Measurements from ENCODE around the gene DNAJC11.
"Not testable (repeated sequence)": the region's sequence is repeated elsewhere in the genome, so short reads cannot be mapped to it uniquely, and the experiment has no call there.

DNAJC11 gene

DNA sequence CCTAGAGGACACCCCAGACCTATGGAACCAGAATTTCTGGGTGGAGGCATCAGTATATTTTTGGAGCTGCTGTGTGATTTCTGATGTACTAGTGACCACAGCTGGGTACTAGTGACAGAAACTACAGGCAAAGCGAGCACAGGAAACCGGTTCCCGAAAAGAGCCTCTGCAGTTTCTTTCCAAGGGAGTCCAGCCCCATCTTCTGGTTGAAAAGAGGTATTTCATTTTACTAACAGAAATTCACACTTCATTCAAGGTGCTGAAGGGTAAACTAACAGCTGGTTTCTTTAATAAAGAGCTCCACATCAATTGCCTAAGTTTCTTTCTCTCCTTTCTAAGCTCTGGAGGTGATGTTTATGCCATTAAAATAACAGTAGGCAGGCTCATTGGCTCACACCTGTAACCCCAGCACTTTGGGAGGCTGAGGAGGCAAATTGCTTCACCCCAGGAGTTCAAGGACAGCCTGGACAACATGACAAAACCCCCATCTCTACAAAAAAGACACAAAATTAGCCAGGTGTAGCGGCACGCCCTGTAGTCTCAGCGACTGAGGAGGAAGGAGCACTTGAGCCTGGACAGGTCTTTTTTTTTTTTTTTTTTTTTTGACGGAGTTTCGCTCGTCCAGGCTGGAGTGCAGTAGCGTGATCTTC is 55.0 kb downstream of the DNAJC11 start:
- no peaks in the 10 kb centered on the region for H3K27me3 ChIP-seq (replicated peaks)
- in situ Hi-C loops (cut with HindIII; ENCODE audit: low pct_ligation_motif_present, low sequenced_read_pairs), result no loop called here
- H3K27ac ChIP-seq, result no peak overlapping the region
- DNase-seq, result peak; percentile 31
- peaks cover 41% of the 10 kb centered on the region for H3K36me3 ChIP-seq (replicated peaks)
- peak; percentile 69 for TF ChIP-seq CTCF (IDR thresholded peaks at IDR 0.05; ENCODE audit: low read depth, low read length, missing control alignments)
- H3K4me3 ChIP-seq (ENCODE audit: low read depth, low read length), result no peak overlapping the region

GRCh38 chr1:6645018-6645417 is 56.6 kb downstream of the DNAJC11 start:
- no peaks in the 10 kb centered on the region for H3K27me3 ChIP-seq (replicated peaks)
- H3K4me3 ChIP-seq (ENCODE audit: low read depth, low read length), result no peak overlapping the region
- H3K36me3 ChIP-seq (replicated peaks), result peaks cover 43% of the 10 kb centered on the region
- H3K27ac ChIP-seq, result no peak overlapping the region
- TF ChIP-seq CTCF (IDR thresholded peaks at IDR 0.05; ENCODE audit: low read depth, low read length, missing control alignments), result no peak
- DNase-seq, result no peak
- in situ Hi-C loops (cut with HindIII; ENCODE audit: low pct_ligation_motif_present, low sequenced_read_pairs), result no loop called here

GRCh38 chr1:6640867-6641266 is 60.7 kb downstream of the DNAJC11 start:
- in situ Hi-C loops (cut with HindIII; ENCODE audit: low pct_ligation_motif_present, low sequenced_read_pairs), result not testable (repeated sequence)
- H3K36me3 ChIP-seq (replicated peaks), result peaks cover 72% of the 10 kb centered on the region

DNA sequence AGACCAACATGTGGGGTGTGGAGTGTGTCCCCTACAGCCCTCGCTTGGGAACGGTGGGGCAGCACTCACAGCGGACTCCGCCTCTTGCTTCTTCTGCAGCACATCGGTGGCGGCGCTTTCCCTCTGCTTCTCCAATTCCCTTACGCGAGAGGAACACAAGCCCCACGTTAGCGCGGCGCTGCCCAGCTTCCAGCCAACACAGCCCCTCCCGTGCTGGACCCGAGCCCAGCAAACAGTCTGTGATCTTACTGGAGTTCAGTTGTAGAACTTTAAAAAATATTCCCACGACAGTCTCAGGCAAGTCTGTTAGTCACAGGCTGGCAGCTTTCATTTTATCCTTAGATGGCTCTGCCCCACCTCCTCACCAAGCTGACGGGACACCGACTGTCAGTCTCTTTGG is 63.4 kb downstream of the DNAJC11 start:
- H3K36me3 ChIP-seq (replicated peaks), result peaks cover 73% of the 10 kb centered on the region
- no peak overlapping the region for H3K27ac ChIP-seq
- in situ Hi-C loops (cut with HindIII; ENCODE audit: low pct_ligation_motif_present, low sequenced_read_pairs), result no loop called here
- no peak for TF ChIP-seq CTCF (IDR thresholded peaks at IDR 0.05; ENCODE audit: low read depth, low read length, missing control alignments)
- DNase-seq, result no peak
- no peaks in the 10 kb centered on the region for H3K27me3 ChIP-seq (replicated peaks)
- H3K4me3 ChIP-seq (ENCODE audit: low read depth, low read length), result no peak overlapping the region

More at GRCh38 chr1:6640867-6641266, 60.7 kb downstream of the DNAJC11 start:
- not testable (repeated sequence) for DNase-seq; H3K27me3 ChIP-seq (replicated peaks); H3K4me3 ChIP-seq (ENCODE audit: low read depth, low read length); H3K27ac ChIP-seq

DNA sequence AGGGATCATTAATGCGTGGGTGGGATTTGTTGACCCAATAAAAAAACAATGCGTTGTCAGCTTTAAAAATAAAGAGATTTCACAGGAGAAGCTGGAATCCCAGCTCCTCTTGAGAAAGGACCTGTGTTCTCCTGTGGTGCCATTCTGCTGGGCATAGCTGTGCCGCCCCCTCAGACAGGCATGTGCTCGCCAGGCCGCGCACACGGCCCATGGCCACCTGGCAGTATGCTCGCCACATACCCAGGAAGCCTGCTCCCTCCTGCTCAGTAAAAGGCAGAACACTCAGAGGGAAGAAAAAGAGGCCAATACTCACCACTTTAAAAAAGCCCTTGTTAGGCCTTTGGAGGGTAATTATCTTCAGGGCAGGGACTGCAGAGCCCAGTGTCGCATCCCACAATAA is 63.8 kb downstream of the DNAJC11 start:
- Histone ChIP-seq H3K27me3 (replicated peaks) (no peaks in the 10 kb centered on the region), H3K36me3 (replicated peaks) (peaks cover 75% of the 10 kb centered on the region), H3K4me3 (ENCODE audit: low read depth, low read length) (no peak overlapping the region), H3K27ac (no peak overlapping the region)
- no peak for DNase-seq
- TF ChIP-seq CTCF (IDR thresholded peaks at IDR 0.05; ENCODE audit: low read depth, low read length, missing control alignments), result no peak
- in situ Hi-C loops (cut with HindIII; ENCODE audit: low pct_ligation_motif_present, low sequenced_read_pairs), result no loop called here

DNA sequence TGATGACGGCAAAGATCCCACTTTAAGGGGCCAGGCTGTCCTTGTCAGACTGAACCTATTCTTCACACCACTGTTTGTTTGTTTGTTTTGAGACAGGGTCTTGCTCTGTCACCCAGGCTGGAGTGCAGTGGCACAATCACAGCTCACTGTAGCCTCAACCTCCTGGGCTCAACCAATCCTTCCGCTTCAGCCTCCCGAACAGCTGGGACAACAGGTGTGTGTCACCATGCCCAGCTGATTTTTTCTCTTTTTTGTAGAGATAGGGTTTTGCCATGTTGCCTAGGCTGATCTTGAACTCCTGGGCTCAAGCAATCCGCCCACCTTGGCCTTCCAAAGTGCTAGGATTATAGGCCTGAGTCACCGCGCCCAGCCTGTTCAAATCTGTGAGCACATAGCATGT is 64.8 kb downstream of the DNAJC11 start:
- H3K27ac ChIP-seq; H3K4me3 ChIP-seq (ENCODE audit: low read depth, low read length); H3K27me3 ChIP-seq (replicated peaks); in situ Hi-C loops (cut with HindIII; ENCODE audit: low pct_ligation_motif_present, low sequenced_read_pairs); DNase-seq: not testable (repeated sequence)
- peaks cover 73% of the 10 kb centered on the region for H3K36me3 ChIP-seq (replicated peaks)

Data from brain microvascular endothelial cell (primary cell).